ENCODE measurements around the gene LCP2. TPM values are rescaled to one million over a fixed set of nuclear protein-coding genes. Genes with fewer than 3 reads are reported as not detected.

LCP2 gene
- total and polyA plus RNA-seq, 2 of the 8 experiments (the other 6 are each of a cell fraction or from before 2014, with no cell fraction given): 0.26 to 0.33 TPM

- TF ChIP-seq BRCA1 (IDR thresholded peaks at IDR 0.05; ENCODE audit: low read depth, low read length) (no peak), ASH2L (IDR thresholded peaks at IDR 0.05; ENCODE audit: low read length) (no peak), KDM1A (IDR thresholded peaks at IDR 0.05; ENCODE audit: borderline replicate concordance, low read length) (no peak)
Measured at GRCh38 chr5:170319301-170319700, 21.7 kb upstream of the LCP2 start (continued).

All from H1 (cell line).